K562 (cell line): Measurements from ENCODE around the gene SEC24B. TPM values are rescaled to one million over a fixed set of nuclear protein-coding genes. Genes with fewer than 3 reads are reported as not detected.
A peak's percentile ranks its signal among the peaks of the same experiment; 100 is the strongest.

ENCODE experiments used
- CBFA2T3 ChIP-seq: fragments of 450-650 bp; IDR thresholded peaks from 2 replicates; pipeline ENCODE4 v1.6.1; 2017
- CREBBP ChIP-seq: IDR thresholded peaks from one replicate; pipeline ENCODE4 v1.6.1; 2012; ENCODE audit warnings: low read depth, mild to moderate bottlenecking, control low read depth, inconsistent platforms, low read length
- CTBP1 ChIP-seq: fragments of 450-650 bp; IDR thresholded peaks from 2 replicates; pipeline ENCODE4 v1.6.1; 2016; ENCODE audit warnings: borderline replicate concordance
- E2F3 ChIP-seq: fragments of 250-450 bp; sonication (Bioruptor Pico); IDR thresholded peaks from 2 replicates; pipeline ENCODE4 v1.4.0; 2020; ENCODE audit warnings: mild to moderate bottlenecking
- ETS1 ChIP-seq: conservative IDR thresholded peaks from 2 replicates; pipeline ENCODE4 v1.6.1; 2011; ENCODE audit warnings: low read depth, mild to moderate bottlenecking, low read length; ENCODE audit not compliant: control insufficient read depth
- FOSL1 ChIP-seq: fragments of 200-800 bp; sonication (Bioruptor generic); conservative IDR thresholded peaks from 2 replicates; pipeline ENCODE4 v1.6.1; 2016; ENCODE audit warnings: missing genetic modification characterization, missing compliant biosample characterization
- FOXJ2 ChIP-seq: fragments of 200-800 bp; sonication (Bioruptor generic); IDR thresholded peaks from 2 replicates; pipeline ENCODE4 v1.6.1; 2016; ENCODE audit warnings: missing genetic modification characterization, missing compliant biosample characterization
- HDAC1 ChIP-seq, 2 experiments: fragments of 450-650 bp; IDR thresholded peaks; 2 replicates each; pipeline ENCODE4 v1.6.1; 2016 to 2017; ENCODE audit warnings: inconsistent platforms in 1 of 2, mild to moderate bottlenecking in 1 of 2, moderate library complexity in 1 of 2
- KDM4B ChIP-seq, 2 experiments: fragments of 450-650 bp in 1 of 2; sonication (generic) in 1 of 2; IDR thresholded peaks; 2 replicates each; pipeline ENCODE4 v1.6.1; 2016 to 2017; ENCODE audit warnings: borderline replicate concordance in 2 of 2, antibody characterized with exemption in 1 of 2, low read depth in 1 of 2, mild to moderate bottlenecking in 1 of 2
- PBX2 ChIP-seq, 2 experiments: IDR thresholded peaks in 1 of 2; conservative IDR thresholded peaks in 1 of 2; 2 replicates each; pipeline ENCODE4 v1.6.1; 2016; ENCODE audit warnings: low read depth in 2 of 2, mild to moderate bottlenecking in 1 of 2, missing compliant biosample characterization in 1 of 2, missing genetic modification characterization in 1 of 2, moderate library complexity in 1 of 2
- PTBP1 ChIP-seq: fragments of 200-400 bp; formaldehyde crosslinking; IDR thresholded peaks from 2 replicates; pipeline ENCODE4 v1.6.1; 2017; ENCODE audit warnings: low read depth, low read length
- SRSF3 ChIP-seq: fragments of 200-400 bp; formaldehyde crosslinking; IDR thresholded peaks from 2 replicates; pipeline ENCODE4 v1.6.1; 2016; ENCODE audit warnings: mild to moderate bottlenecking, low read length, moderate library complexity; ENCODE audit not compliant: insufficient read depth
- SUPT5H ChIP-seq: fragments of 450-650 bp; IDR thresholded peaks from 2 replicates; pipeline ENCODE4 v1.6.1; 2016
- ZNF263 ChIP-seq: sonication (generic); formaldehyde crosslinking; IDR thresholded peaks from 2 replicates; pipeline ENCODE4 v1.8.0; 2022; ENCODE audit warnings: mild to moderate bottlenecking, missing genetic modification reagents, borderline replicate concordance
- ZNF311 ChIP-seq: fragments of 250-450 bp; sonication (Bioruptor Pico); IDR thresholded peaks from 2 replicates; pipeline ENCODE4 v1.4.0; 2020; ENCODE audit warnings: mild to moderate bottlenecking, moderate library complexity
- ZNF316 ChIP-seq: fragments of 450-650 bp; IDR thresholded peaks from 2 replicates; pipeline ENCODE4 v1.6.1; 2016
- ZNF512 ChIP-seq: IDR thresholded peaks from 2 replicates; pipeline ENCODE4 v1.6.1; 2016; ENCODE audit warnings: missing genetic modification characterization, missing compliant biosample characterization
- ZNF518B ChIP-seq: fragments of 250-450 bp; sonication (Bioruptor Pico); IDR thresholded peaks from 2 replicates; pipeline ENCODE4 v1.5.0; 2021; ENCODE audit warnings: mild to moderate bottlenecking, moderate library complexity
- ZNF699 ChIP-seq: fragments of 250-450 bp; sonication (Bioruptor Pico); IDR thresholded peaks from 2 replicates; pipeline ENCODE4 v1.8.0; 2021; ENCODE audit warnings: mild to moderate bottlenecking, moderate library complexity; ENCODE audit not compliant: insufficient replicate concordance
- polyA plus RNA-seq, 8 experiments: library from polyadenylated mRNA; depleted of rRNA in 4 of 8; stranded (reverse) in 5 of 8; unstranded in 3 of 8; fragments of >200 nt; fragmentation: Nextera tagmentation in 2 of 8; fragmentation: Illumina TruSeq in 1 of 8; extraction: Ambion mirVana in 2 of 8; extraction: Trizol in 1 of 8; gene quantifications; 2 replicates each; pipeline versions ENCODE4 v1.2.1 to v1.2.3, GENCODE V29; 2011 to 2014; ENCODE audit warnings: inconsistent platforms in 1 of 8, missing spikeins in 1 of 8
- total RNA-seq, 7 experiments: library from RNA; depleted of rRNA in 6 of 7; stranded (reverse); fragments of >200 nt in 6 of 7; fragmentation: Illumina TruSeq in 2 of 7; extraction: Trizol in 2 of 7; gene quantifications; 2 replicates each; pipeline versions ENCODE4 v1.2.1 to v1.2.3, GENCODE V29; 2011 to 2021; ENCODE audit warnings: low replicate concordance in 1 of 7

Gene SEC24B
- total and polyA plus RNA-seq, 9 of the 15 experiments (the other 6 are each of a cell fraction or from before 2014, with no cell fraction given): 6.3 to 46.4 (median 17.1) TPM

GRCh38 chr4:109424093-109424841 lies 9.3 kb upstream of the SEC24B start (continued):
- TF ChIP-seq ZNF518B (CRISPR knock-in tag) (no peak), HDAC1 (IDR thresholded peaks at IDR 0.05) (no peak), ZNF512 (no peak), ETS1 (no peak), ZNF263 (CRISPR knock-in tag) (no peak), KDM4B (IDR thresholded peaks at IDR 0.05; ENCODE audit: borderline replicate concordance in 2 of 2, low read depth in 1 of 2) (no peak), CTBP1 (no peak), ZNF699 (CRISPR knock-in tag) (no peak), ZNF316 (peak; percentile 60), PTBP1 (no peak), ZNF311 (CRISPR knock-in tag) (no peak), CREBBP (no peak), PBX2 (CRISPR knock-in tag; IDR thresholded peaks at IDR 0.05; ENCODE audit: low read depth) (no peak), PBX2 (tag; conservative IDR thresholded peaks at IDR 0.05; ENCODE audit: low read depth) (peak; percentile 61), FOXJ2 (tag) (no peak), FOSL1 (tag) (peak; percentile 53), CBFA2T3 (no peak), SRSF3 (no peak), SUPT5H (no peak), E2F3 (CRISPR knock-in tag) (no peak)
